Hippocampal formation (tissue), 2 donors: ENCODE results near the gene DAB1.
A peak's percentile ranks its signal among the peaks of the same experiment; 100 is the strongest.

Source experiments
- DNase-seq, 2 donors: peaks; one replicate each; lab custom pipeline; 2025; lab: John Stamatoyannopoulos, UW

The DAB1 gene

DNA sequence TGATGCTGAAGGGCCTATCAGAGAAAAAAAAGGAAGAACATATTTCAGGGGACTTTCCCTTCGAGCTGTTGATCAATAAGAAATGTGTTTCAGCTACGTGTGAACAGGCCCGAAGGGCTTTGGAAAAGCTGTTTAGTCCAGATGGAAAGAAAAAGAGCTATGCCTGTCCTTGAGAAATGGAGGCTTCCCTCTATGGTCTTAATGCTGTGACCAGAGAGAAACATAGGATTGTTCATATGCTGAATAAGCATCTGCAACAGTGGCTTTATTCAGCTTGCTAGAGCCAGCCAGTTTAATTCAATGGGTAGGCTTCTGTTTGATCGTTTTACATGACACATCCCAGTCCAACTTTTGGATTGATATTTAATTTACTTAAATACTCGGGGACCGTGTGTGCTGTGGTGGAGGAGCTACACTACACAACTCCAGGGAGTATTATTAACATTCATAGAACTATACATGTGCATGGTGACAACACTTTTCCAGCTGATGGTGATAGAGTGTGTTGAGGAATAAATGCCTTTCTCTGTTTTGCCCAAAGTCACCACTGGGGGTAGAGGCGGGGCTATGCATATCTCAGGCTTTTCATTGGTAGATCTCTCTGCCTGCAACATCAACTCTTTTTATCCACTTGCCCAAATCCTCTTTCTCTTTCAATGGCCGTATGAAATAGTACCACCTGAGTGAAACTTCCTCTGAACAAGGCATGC lies 351.3 kb downstream of the DAB1 start:
- no peak for DNase-seq

DNA sequence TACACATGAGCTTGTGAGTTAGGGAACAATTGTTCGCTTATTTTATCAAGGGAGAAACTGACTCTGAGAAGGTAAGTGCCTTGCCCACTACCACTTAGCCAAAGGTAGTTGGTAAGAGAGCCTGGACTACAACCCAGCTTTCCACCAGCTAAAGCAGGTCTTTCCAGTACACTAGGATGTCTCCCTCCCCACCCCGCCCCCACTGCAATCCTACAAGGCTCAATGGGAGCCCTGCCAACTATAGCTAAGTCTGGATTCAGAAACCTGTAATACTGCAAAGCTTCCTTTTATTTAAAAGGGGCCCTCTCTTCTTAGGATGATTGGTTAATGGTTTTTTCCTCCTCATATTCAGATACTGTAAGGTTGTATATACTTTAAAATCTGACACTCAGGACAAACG lies 356.0 kb downstream of the DAB1 start:
- no peak for DNase-seq

DNA sequence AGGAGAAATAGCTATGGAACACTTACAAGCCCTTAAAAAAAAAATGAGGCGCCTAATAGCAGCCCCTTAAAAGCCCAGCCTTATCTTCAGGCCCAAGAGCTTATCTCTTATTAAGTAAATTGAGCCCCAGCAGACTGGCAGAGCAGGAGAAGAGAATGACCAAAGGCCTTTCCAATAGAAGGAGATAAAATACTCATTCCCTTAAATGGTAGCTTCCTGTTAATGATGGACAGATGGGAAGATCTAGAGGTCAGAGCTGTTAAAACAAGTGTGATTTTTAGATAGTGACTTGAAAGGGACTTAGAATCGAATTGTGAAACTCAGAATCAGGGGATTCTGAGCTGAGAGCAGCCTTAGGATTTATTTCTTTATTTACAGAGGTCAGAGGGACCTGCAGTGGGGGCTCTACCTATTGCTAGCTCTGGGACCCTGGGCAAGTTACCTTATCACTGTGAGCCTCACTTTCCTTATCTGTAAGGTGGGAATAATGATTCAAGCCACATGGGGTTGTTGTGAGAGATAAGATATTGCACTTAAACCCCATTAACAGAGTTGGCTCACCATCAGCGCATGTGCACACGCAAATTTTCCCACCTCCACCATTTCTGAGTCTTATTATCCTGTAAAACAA lies 356.8 kb downstream of the DAB1 start:
- no peak for DNase-seq

DNA sequence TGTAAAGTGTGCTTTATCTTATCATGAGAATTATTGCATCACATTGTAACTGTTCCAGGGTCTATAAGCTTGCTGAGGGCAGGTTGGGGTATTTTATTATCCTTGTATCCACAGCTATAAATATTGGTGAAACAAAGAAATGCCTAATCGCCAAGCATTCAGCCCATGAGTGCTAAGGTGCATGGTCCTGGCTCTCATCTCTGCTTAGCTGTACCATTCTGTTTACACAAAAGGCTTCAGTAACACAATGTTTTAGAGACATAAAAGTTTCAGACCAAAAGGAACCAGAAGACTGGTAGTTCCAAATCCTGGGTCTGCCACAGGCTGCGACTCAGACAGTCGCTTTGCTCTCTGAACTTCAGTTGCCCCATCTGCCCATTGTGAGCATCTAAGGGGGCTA lies 358.4 kb downstream of the DAB1 start:
- no peak for DNase-seq

DNA sequence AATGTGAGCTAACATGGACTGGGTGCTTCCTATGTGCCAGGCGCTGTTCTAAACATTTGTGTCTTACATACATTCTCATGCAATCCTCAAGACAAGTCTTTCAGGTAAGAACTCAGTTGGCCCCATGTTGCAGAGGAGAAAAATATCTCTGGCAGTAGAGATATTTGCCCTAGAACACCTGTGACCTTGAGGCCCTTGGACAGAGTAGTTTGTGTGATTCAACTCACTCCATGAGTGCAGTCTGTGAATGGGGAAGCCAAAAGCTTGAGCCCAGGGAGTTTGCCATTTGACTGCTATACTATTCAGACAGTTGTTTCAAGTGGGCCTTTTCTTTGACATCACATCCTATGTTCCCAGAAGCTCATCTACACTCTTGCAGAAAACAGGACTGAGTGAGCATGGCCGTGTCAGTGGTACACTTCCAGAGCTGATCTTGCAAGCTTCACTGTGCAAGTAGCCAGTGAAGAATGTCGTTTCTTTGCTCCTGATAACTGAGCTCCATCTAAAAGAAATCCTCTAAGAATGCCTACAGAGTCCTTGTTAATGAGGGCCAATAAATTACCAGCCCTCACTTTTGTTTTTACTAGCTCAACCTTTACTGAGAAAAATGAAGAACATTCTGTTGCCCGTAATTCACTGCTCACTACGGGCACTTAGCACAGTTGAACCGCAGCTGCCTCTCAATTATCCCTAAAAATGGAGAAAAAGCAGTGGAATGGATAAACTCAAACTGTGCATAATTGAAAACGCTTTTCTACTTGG lies 359.3 kb downstream of the DAB1 start:
- no peak for DNase-seq

DNA sequence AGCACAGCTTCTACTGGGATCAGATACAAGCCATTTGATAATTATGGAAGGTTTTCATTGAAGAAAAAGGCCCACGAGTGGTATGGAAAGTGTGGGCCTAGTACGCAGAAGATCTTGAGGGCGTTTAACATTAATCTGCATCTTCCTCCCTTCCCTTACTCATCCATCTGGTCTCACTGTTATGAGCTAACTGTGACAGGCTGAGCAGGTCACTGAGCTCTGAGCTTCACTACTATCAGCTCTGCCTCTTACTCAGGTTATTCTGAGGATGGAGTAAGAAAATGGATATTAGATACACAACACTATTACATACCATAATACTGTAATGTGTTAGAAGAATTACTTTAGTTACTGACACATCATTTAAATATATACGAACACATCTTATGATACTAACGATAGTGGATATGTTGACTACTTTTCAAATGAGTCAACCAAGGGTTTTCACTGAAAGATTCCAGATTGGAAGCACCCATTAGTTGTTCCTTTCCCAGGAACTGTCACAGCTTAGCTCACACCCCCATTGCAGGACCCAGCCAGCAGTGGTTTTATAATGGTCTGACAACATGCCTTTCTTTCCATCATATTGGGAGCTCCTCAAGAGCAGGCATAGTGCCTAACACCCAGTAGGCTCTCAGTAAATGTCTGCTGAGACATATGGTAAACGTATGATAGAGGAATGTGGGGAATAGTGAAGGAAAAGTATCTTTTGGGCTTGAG lies 360.3 kb downstream of the DAB1 start:
- DNase-seq: no peak

DNA sequence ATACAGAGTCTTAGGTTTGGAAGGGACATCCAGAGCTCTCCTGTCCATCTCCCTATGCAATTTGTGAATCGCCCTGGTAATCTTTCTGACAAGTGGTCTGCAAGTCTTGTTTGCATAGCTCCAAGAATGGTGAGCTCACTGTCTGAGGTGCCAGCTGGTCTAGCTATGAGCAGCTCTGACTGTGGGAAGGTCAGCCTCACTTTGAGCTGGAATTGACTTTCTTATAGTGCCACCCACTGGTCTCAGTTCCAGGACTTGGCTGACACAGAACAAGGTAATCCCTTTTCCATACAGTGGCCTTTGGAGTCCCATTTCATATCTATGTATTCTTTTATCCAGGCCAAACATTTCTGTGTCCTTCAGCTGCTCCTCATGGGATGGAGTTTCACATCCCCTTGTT lies 362.5 kb downstream of the DAB1 start:
- no peak for DNase-seq

DNA sequence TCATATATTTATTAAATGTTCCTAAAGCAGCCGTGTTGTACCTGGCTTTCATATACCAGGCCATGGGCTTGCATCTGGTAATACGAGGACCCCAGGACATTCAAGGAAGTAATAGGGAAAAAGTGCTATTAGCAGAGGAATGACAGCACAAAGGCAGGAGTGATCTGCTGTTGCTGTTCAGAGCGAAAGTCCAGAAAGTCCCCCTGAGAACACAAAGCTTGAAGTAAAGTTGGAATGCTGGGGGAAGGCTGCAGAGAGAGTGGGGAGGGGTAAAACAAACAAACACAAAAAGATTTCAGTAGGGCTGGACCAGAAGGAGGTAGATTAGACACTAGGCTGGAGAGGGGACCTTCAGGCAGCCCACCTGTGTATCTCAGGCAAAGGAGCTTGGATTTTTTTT lies 363.4 kb downstream of the DAB1 start:
- DNase-seq: no peak

DNA sequence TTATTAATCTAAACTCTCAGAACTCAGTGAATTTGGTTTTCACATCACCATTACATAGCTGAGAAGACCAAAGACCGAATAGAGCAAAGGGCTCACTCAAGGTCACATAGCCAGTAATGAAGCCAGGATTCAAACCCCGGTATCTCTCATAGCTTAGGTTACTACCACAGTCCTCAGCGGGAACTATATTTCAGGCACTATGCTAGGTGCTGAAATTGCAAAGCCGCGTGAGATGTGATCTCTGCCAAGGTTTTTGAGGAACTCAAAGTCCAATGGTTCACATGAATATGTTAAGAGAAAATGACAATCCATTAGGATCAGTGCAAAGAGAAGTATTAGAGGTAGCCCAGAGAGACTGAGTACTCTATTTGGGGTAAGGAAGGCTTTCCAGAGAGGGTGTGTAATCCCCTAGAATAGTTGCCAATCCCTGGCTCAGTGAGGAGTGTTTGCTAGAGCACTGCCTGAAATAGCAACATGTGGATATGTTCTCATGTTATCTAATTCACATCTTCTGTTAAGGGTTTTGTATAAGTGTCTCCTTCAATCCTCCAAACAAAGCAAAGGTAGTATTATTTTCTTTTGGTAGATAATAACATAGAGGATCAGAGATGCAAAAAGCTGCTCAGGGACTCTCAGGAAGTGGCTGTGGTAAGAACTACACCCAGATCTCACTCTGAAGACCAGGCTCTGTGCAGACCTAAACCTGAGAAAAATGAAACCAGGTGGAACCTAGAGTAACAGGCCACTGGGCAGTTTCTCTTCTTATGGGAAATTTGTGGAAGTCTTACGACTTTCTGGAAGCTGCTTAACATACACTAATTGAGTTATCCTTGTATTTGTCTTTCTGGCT lies 365.0 kb downstream of the DAB1 start:
- peak in 1 of 2 donors; percentile 7 for DNase-seq

DNA sequence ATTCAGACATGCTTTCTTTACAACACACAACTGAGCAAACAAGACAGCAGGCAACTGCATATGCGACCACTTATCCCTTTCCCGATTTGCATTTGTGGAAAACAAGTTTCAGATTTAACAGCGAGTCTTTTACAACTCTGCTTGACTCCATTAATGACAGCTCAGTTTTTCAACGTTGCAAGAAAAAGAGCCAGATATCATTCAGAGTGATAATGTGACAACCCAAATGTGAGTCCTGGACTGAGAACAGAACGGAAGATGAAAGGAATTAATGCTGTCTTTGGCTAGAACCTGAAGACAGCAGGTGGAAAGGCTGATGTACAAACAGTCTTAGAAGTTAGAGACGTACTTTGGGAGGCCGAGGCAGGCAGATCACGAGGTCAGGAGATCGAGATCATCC lies 375.0 kb downstream of the DAB1 start:
- no peak for DNase-seq

DNA sequence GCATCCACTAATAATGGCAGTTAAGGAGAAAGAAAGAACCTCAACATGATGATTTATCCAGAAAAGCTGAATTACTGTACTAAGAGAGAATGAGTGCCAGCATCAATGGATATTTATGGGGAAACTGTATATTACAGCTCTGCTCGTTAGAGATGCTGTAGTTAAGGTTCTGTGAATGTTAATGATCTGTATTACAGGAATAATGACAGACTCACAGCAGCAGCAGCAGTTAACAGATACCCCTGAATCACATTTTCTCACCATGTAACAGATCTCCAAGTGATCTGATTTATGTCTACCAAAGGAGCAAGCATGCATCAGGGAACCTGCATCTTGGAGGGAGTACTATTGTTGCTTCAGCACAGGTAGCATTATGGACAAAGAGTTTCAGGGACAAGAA lies 377.4 kb downstream of the DAB1 start:
- no peak for DNase-seq

DNA sequence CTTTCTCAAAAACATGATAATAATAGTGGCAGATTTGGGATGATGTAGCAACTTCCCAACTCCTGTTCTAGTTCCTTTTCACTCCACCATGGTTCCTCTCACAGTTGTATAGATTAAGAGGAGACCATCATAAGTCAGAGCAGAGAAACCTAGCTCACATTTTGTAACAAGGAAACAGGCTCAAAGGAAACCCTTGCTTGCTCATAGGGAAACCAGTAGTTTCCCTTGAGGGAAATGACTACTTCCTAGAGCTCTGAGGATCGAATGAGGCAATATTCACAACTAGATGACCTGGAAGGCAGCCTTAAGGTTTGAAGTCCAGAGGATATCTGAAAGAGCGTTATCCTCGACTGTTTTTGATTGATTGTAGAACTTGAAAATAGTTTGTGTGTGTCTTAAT lies 382.0 kb downstream of the DAB1 start:
- DNase-seq: no peak

DNA sequence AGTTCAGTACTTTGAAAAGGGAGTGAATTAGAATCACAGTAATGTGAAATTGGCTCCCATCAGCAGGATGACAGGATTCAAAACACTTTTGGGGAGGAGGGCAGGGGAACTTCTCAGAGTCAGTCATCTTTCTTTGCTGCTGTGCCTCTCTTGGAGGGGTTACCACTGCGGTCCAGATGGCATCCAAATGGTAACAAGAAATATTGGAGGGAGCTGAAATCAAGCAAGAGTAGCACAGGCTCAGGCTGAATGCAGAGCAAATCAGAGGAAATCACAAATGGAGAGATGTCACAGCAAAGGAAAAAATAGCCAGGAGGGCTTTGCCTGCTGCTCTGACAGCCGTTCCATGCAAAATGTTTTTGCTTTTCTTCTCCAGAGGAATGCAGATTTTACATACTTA lies 383.0 kb downstream of the DAB1 start:
- DNase-seq: no peak

DNA sequence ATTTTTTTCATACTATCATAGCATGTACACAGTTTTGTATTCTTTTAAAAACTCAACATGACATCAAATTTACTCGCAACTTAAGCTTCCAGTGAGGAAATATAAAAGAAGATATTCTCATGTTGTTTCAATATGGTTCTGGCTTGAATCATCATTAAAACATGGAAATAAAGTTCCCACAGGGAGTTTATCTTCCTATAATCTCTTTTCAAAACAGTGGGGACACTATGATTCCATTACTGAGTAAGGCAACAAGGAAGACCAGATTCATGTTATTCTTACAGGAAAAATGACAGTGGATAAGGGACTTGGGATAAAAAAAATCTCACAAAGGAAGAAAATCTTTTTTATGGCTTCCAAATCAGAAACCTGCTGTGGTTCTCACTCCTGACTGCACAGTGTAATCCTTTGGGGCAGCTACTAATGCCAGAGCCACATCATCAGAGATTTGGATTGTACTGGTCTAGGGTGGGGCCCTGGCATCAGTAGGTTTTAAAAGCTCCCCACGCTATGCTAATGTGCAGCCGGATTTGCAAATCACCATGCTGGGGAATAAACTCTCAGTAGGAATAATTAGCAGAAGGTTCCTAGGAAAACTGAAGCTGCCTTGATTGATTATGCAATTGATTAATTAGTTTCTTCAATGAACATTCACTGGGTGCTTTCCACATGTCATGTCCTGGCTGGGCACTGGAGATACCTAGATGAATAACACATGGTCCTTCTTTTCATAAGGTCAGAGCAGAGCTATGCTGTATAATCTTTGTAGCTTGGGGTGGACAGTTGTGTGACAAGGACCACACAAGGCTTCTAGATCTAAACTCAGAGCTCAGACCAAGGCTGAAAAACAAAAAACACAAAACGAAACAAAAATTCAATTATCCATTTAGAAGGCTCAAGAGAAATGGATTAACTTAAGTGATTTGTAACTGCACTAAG lies 386.9 kb downstream of the DAB1 start:
- DNase-seq: no peak

DNA sequence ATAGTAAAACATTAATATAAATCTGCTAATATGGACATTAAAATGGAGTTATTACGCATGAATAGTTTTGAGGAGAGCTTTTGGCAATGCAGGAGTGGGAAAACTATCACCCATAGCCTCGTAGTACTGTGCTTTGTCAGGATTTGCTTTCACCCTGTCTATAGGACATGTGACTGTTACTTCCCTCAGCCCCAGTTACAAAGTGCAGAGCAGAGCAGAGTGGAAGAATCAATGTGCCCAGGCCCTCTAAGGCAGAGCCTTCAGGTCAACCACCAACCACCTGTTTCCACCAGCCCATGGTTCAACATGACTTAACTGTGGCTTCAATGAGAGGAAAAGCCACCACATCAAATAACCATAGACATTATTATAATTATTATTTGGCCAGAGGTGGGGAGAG lies 389.1 kb downstream of the DAB1 start:
- no peak for DNase-seq

DNA sequence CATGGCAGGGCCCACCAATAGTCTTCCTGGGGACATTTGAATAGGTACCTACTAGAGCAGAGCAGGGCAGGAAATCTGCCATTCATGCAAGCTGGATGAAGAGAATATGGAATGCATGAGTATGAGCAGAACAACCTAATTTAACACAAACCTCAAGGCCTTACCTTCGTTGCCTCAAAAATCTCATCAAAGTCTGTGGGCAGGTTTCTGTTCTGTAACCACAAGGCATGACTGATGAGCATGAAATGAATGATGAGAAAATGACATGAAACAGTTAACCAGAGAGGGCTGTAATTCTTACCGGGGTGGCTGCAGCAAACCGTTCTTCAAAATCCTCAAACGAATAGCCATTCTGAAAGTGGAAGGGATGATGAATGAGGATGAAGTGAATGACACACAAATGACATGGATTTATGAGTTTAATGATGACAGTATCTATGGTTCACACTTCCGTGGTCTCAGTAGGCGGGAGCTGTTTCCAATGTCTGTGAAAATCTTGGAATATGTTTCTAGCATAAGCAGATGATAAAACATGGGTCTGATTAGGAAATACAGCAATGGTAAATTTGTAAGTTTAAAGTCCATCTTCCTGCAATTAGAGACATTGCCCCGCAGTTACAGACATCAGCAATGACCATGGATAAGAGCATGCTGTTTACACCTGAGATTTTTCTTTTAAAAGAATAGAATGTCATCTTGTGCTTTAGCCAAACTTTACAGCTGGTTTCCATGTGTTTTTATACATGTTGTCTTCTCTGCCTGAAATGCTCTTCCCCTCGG lies 390.4 kb downstream of the DAB1 start:
- no peak for DNase-seq

DNA sequence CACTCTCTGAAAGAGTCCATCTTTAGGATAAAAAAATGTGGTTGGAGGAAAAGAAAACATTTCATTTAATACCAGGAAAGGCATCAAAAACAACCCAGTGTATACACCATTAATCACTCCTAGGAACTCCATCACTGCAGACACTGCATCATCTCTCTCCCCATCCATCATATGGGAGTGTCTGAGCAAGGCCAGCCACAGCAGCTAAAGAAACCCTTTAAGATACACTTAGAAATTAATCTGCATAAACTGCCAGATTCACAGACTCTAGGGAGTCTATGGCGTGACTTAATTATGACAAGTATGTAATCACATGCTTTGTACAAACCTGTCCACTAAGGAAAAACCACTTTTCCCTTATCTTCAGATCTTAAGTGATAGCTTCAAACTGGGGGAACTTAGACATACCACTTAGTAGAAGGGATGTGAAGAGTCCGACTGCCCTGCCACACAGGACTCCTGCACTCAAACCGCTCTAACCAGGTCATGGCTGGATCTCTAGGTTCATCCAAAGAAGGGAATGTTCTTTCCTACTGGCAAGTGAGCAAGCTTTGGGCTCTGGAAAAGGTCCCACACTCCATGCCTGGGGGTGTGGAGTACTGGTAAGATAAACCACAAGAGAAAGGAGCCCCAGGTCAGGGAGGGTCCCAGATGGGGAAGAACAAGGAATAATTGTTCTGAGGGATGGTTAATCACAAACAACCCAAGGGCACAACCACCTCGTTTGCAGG lies 397.1 kb downstream of the DAB1 start:
- DNase-seq: no peak

DNA sequence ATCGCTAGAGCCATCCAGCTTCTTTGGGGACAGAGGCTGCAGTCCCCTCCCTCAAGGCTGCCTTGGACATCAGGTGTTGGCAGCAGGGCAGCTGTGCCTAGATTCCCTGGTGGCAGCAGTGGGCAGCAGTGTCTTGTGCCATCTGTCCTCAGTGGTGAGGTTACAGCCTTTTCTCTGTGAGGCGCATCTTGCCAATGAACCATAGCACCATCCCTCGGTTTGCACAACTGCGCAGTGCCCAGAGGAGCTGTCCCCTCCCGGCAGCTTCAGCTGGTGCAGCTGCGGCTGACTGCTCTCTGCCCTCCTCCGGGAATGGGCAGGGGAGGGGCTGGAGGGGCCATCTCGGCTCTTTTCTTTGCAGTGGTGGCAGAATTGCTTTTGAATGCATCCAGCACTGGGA lies 399.0 kb downstream of the DAB1 start:
- DNase-seq: peak; percentile 54 to 66

DNA sequence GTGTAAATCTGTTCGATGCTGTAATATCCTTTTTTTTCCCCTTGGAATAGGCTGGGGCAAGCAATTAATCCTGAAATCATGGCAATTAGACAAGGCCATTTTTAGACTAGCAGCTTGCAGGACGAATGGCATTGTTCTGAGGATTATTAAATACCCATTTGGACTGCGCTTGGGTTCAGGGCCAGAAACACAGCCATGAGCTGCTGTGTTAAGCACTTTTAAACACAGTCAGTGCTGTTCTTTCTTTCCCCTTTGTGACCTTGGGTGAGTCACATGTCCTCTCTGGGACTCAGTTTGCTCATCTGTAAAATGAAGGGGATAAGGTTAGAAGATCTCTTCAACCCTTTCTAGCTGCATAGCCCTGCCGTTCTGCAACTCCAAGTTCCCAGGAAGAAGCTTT lies 399.4 kb downstream of the DAB1 start:
- no peak for DNase-seq
